NCI-H1694 treated with DMSO at 0.1 percent for 48 hours (cell line): ENCODE results near the gene PBX3.

Source experiments
- DNase-seq: peaks from one replicate; lab custom pipeline; 2025; lab: John Stamatoyannopoulos, UW

Gene PBX3

GRCh38 chr9:125878164-125878631 is 131.0 kb downstream of the PBX3 start:
- peak; percentile 44 for DNase-seq

- no peak for DNase-seq
These were observed 133.9 kb downstream of the PBX3 start for GRCh38 chr9:125881042-125881441.

GRCh38 chr9:125883565-125884217 is 136.5 kb downstream of the PBX3 start:
- no peak for DNase-seq

DNA sequence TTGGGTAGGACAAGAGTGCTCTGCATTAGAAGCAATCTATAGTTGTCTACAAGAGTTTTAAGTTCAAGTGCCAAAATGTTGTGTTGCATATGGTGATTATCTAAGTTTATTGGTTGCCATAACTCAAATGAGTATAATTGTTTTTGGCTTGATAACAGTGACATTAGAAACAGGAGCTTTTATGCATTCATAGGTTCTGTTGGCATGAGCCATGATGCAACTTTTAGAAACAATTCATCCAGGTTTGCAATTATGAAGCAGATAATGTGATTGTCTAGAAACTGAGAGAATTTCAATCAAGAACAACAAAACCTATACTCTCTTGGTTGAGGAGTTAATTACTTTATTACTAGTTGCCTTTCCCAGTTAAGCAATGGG is 137.0 kb downstream of the PBX3 start:
- no peak for DNase-seq

- DNase-seq: no peak
These were observed 138.3 kb downstream of the PBX3 start for GRCh38 chr9:125885405-125886034.

GRCh38 chr9:125886365-125886764 is 139.2 kb downstream of the PBX3 start:
- DNase-seq: peak; percentile 11

- DNase-seq: peak; percentile 55
These were observed 140.0 kb downstream of the PBX3 start for GRCh38 chr9:125887172-125887571.

DNA sequence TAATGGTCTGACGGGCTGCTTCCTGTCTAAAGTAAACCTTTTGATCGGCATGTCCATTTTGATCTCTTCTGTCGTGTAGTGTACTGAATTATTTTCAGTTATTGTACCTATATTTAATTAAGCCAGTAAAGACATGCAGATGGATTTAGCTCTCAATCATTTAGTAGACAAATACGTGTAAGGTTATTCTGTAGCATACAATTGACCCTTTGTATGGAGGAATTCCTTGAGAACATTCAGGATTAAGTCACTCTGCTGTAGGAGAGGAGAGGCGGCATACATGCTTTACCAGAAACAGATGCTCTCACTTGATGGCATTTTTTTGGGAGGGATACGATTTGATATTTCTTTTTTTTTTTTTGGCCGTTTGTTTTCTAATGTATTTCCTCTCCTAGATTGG is 141.0 kb downstream of the PBX3 start:
- peak; percentile 53 for DNase-seq

- peak; percentile 75 for DNase-seq
These were observed 141.9 kb downstream of the PBX3 start for GRCh38 chr9:125889112-125889475.

DNA sequence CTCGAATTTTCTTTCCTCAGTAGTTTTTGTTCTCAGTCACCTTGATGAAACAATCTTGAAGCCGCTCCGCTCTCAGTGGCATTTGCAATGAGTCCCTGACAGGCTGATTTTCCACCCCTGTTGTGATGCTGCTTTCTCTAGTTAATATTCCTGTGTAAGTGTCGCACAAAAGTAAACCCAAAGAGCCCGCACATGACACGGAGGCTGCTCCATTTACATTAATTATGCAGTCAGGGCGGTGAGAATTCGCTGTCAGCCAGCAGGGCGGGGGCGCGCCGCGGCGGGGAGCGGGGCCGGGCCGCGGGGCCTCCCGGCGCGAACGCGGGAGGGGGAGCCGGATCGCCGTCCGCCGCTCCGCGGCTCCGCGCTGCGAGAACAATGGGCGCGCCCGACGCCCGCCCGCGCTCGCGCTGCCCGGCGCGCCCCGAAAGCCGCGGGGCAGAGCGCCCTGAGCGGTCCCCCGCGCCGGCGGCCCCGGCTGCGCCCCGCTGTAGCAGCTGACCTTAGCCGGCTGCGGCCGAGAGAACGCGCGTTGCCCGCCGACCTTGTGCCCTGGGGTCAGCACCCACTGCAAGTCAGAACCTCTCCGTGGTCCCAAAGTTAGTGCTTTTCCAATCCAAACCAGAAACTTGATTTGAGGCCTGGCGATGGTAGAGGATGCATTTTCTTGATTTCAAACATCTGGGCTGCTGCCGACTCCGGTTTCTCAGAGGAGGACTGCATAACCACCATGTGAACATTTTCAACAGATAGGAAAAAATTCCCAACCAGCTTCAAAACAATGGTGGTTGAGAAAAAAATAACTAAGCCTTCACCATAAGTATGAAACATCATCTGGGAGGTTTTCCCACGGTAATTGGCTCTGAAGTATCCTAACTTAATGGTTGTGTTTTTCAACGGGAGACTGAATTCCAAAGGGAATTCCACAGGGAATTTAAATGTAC is 142.6 kb downstream of the PBX3 start:
- peak; percentile 75 for DNase-seq

- DNase-seq: peak; percentile 46
These were observed 143.7 kb downstream of the PBX3 start for GRCh38 chr9:125890826-125891225.

DNA sequence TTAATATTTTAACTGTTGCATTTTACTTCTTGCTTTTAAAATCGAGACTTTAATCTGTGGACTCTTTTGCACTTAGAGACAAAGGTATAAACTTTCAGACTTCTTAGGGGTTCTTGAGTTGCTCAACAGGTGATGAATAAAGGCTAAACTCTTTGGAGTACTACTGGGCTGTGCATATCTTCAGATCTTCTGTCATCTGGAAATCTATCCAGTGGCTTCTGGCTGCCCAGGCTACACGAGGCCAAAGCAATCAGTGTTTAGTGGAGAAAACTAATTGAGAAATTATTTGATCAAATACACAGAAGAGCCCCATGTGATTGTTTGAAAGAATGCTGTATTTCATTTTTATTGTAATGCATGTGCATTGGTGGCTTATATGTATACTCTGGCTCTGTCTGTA is 146.1 kb downstream of the PBX3 start:
- no peak for DNase-seq

GRCh38 chr9:125894566-125894965 is 147.4 kb downstream of the PBX3 start:
- no peak for DNase-seq

- DNase-seq: no peak
These were observed 149.2 kb downstream of the PBX3 start for GRCh38 chr9:125896404-125896803.

- no peak for DNase-seq
These were observed 149.8 kb downstream of the PBX3 start for GRCh38 chr9:125896964-125897363.

- DNase-seq: no peak
These were observed 150.3 kb downstream of the PBX3 start for GRCh38 chr9:125897481-125897880.

GRCh38 chr9:125902214-125902613 is 155.0 kb downstream of the PBX3 start:
- DNase-seq: no peak

DNA sequence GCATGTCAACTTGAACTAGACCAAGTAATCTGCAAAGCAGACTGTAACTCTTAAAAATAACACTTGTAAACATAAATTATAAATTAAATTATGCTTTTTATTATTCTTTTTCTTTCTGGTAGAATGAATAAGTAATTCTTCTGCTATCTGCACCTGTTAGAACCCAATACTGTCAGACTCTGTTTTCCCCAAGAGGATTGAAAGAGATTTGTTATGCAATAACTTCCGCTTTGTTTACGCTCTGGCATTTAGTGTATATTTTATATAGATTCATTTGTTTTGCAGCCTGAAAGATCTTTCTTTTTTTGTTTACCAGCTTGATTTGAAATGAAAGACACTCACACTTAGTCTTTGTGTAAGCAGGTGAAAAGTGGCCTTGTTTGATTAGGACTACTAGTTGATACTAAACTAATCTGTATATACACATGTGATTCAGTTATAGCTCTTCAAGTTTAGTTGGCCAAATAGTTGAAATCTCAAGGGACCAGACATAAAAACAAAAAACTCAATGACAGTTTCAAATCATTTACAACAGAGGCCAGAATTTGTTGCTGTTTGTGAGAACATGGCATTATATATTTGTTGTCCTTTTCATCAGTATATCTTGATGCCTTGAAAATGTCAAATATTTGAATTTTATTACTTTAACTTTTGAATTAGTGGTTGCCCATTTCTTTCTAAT is 155.8 kb downstream of the PBX3 start:
- no peak for DNase-seq

DNA sequence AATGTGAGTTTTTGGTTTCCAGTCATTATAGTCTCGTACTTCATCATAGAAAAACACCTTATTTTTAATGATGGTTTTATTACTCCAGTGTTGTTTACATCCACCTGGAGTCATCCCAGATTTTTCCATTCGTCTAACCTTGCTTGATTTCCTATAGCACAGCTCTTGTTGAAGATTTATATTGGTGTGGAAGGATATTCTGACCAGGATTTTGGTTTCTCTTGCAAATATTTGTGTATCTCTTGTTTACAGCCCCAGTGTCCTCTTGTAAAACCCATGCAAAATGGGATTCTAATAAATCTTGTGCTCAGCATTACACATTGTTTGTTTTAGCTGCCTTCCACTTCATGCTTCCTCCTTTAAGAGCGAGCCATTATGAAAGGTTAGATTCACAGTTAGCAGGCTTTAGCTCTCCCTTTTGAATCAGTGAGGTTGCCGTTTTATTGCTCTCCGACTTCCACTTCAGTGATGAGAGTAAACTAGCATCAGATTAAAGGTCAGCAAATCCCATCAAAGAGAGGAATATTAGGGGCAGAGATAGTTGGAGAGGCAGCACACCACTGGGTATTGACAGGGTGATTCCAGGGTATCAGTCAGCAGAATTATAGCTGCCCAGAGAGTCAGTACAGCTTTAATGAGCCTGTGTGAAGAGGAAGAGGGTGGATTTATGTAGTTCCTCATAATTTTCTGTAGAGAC is 157.1 kb downstream of the PBX3 start:
- no peak for DNase-seq

GRCh38 chr9:125906144-125906543 is 159.0 kb downstream of the PBX3 start:
- no peak for DNase-seq

DNA sequence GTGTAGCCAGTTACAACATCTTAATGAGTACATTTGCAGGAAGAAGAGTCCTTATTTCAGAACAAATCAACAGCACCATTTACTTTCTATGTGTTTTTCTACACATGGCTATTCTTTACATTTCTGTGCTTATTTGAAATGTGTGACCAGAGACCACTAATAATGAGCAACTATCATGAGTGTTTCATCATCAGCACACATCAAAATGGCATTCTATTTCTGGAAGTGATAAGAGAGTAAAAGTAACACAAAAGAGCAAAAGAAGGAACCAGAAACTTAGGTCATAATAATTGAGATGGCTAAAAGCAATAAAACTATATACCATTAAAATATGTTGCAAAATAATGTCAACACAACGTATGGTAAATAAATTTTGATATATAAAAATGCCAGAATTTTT is 159.7 kb downstream of the PBX3 start:
- DNase-seq: no peak

DNA sequence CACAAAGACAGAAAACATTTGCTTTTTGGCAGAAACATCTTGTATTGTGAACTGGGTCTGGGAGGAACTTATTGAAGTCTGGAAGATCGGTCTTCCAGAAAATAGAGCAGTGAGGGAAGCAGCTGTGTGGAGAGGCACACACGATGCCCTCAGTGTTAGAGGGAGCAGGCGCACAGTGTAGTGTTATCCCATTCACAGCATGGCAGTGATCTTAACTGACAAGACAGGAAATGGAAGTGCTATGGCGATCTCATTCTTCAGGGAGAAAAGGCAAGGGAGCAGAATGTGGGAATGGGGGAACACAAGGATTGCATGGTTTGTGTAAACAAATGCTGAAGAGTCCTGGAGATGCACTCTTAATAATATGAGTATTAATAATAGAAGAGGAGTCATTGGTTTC is 161.0 kb downstream of the PBX3 start:
- no peak for DNase-seq
